Smooth muscle cell (in vitro differentiated cells): ENCODE results near the gene DZIP1. TPM values are rescaled to one million over a fixed set of nuclear protein-coding genes. Genes with fewer than 3 reads are reported as not detected.

Experiments
- DNase-seq: peaks from one replicate; lab custom pipeline; 2025; ENCODE audit not compliant: unreplicated experiment; lab: John Stamatoyannopoulos, UW
- H2AFZ ChIP-seq: fragments of 200-600 bp; sonication (generic); 2 replicates; pipeline ENCODE4 v1.6.0; 2016; ENCODE audit warnings: antibody characterized with exemption, low read depth, mild to moderate bottlenecking
- H3F3A ChIP-seq: fragments of 200-600 bp; sonication (generic); 2 replicates; pipeline ENCODE4 v1.6.0; 2017; ENCODE audit warnings: antibody characterized with exemption, low read depth
- H3K27ac ChIP-seq: fragments of 200-600 bp; sonication (generic); 2 replicates; pipeline ENCODE4 v1.5.1; 2016; ENCODE audit warnings: low read depth, mild to moderate bottlenecking
- H3K27me3 ChIP-seq: fragments of 200-600 bp; sonication (generic); 2 replicates; pipeline ENCODE4 v1.6.1; 2016; ENCODE audit warnings: low read depth, mild to moderate bottlenecking
- H3K36me3 ChIP-seq: fragments of 200-600 bp; sonication (generic); 2 replicates; pipeline ENCODE4 v1.5.1; 2016; ENCODE audit warnings: low read depth
- H3K4me1 ChIP-seq: fragments of 200-600 bp; sonication (generic); 2 replicates; pipeline ENCODE4 v1.5.1; 2016; ENCODE audit warnings: low read depth
- H3K4me2 ChIP-seq: fragments of 200-600 bp; sonication (generic); 2 replicates; pipeline ENCODE4 v1.6.0; 2016; ENCODE audit warnings: mild to moderate bottlenecking
- H3K4me3 ChIP-seq: fragments of 200-600 bp; sonication (generic); 2 replicates; pipeline ENCODE4 v1.5.1; 2016; ENCODE audit warnings: mild to moderate bottlenecking
- H3K79me2 ChIP-seq: fragments of 200-600 bp; sonication (generic); 2 replicates; pipeline ENCODE4 v1.6.0; 2016; ENCODE audit warnings: low read depth, mild to moderate bottlenecking
- H3K9ac ChIP-seq: fragments of 200-600 bp; sonication (generic); 2 replicates; pipeline ENCODE4 v1.6.0; 2016; ENCODE audit warnings: low read depth
- H3K9me3 ChIP-seq: fragments of 200-600 bp; sonication (generic); replicated peaks from 2 replicates; pipeline ENCODE4 v1.5.1; 2016; ENCODE audit warnings: low read depth
- H4K20me1 ChIP-seq: fragments of 200-600 bp; sonication (generic); 2 replicates; pipeline ENCODE4 v1.6.0; 2016; ENCODE audit warnings: low read depth
- WGBS: methylation state at CpG from one replicate; pipeline ENCODE4 v1.1.7; 2016; ENCODE audit warnings: low lambda C conversion rate; 5-methylcytosine and 5-hydroxymethylcytosine counted together
- polyA plus RNA-seq: library from polyadenylated mRNA; unstranded; fragments of >200 nt; fragmentation: Nextera tagmentation; extraction: Ambion mirVana; gene quantifications from 2 replicates; pipeline ENCODE4 v1.2.1, GENCODE V29; 2016
- total RNA-seq: library from RNA; depleted of rRNA; stranded (reverse); fragments of >200 nt; gene quantifications from 2 replicates; pipeline ENCODE4 v1.2.3, GENCODE V29; 2014
- TF ChIP-seq, protein P1 (sequence below): fragments of 200-600 bp; sonication (generic); IDR thresholded peaks from 2 replicates; pipeline ENCODE4 v1.5.1; 2017; ENCODE audit warnings: borderline replicate concordance, mild to moderate bottlenecking, antibody characterized with exemption; ENCODE audit not compliant: insufficient read depth, poor library complexity, severe bottlenecking

DZIP1 gene
- total and polyA plus RNA-seq, 2 experiments from 2014 or later, result 15.2 to 23.6 TPM

DNA sequence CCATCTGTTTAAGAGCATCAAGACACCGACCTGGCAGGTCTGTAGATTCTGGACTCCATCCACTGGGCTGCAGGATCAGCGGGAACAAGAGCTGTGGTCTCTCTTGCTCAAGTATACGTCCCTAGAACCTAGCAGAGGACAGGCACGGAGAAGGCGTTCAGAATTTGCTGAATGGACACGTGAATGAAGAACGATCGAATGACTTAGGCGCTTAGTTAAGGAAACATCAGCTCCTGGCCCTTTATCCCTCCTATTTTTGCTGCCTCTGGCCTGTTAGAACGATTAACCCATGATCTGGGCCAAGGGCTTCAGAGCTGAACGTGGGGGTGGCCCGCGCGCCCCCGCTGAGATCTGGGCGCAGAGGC, 953 bp downstream of the DZIP1 start:
- H3K27ac ChIP-seq, result peak overlapping the region; percentile 55
- H3K4me3 ChIP-seq, result peak overlapping the region; percentile 85
- no peaks in the 10 kb centered on the region for H3K36me3 ChIP-seq
- no peaks in the 10 kb centered on the region for H3K9me3 ChIP-seq
- peak overlapping the region; percentile 88 for H3K4me2 ChIP-seq
- TF ChIP-seq, protein P1, sequence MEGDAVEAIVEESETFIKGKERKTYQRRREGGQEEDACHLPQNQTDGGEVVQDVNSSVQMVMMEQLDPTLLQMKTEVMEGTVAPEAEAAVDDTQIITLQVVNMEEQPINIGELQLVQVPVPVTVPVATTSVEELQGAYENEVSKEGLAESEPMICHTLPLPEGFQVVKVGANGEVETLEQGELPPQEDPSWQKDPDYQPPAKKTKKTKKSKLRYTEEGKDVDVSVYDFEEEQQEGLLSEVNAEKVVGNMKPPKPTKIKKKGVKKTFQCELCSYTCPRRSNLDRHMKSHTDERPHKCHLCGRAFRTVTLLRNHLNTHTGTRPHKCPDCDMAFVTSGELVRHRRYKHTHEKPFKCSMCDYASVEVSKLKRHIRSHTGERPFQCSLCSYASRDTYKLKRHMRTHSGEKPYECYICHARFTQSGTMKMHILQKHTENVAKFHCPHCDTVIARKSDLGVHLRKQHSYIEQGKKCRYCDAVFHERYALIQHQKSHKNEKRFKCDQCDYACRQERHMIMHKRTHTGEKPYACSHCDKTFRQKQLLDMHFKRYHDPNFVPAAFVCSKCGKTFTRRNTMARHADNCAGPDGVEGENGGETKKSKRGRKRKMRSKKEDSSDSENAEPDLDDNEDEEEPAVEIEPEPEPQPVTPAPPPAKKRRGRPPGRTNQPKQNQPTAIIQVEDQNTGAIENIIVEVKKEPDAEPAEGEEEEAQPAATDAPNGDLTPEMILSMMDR, result no peak
- H3K9ac ChIP-seq, result peak overlapping the region; percentile 39
- H3K4me1 ChIP-seq, result peaks cover 25% of the 10 kb centered on the region
- H4K20me1 ChIP-seq, result peaks cover 25% of the 10 kb centered on the region
- H2AFZ ChIP-seq, result peak overlapping the region; percentile 82
- WGBS, result 2% methylated on average over 16 of the region's 16 CpGs
- H3K79me2 ChIP-seq, result peaks cover 30% of the 10 kb centered on the region
- no peaks in the 10 kb centered on the region for H3K27me3 ChIP-seq
- DNase-seq, result peak; percentile 27
- H3F3A ChIP-seq, result no peaks in the 10 kb centered on the region

DNA sequence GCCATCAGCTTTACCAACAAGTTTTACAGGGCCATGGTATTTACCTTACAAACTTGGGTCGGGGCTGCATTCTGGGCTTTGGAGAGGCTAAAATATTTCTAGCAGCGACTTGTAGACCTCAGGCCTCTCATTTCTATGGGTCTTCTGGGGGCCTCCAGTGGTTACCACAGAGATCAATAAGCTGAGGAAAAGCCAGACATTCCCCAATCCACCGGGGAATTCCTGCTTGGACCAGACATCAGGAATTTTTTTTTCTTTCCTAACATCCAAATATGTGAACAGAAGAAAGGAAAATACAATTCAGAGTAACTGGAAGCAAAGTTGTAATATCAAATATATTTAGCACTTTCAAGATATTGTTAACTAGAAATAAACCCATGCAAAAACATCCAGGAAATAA, 1.5 kb downstream of the DZIP1 start:
- TF ChIP-seq, protein P1, result no peak
- H3K27me3 ChIP-seq, result no peaks in the 10 kb centered on the region
- no peaks in the 10 kb centered on the region for H3F3A ChIP-seq
- DNase-seq, result no peak
- peaks cover 25% of the 10 kb centered on the region for H4K20me1 ChIP-seq
- H2AFZ ChIP-seq, result no peak overlapping the region
- peak overlapping the region; percentile 39 for H3K9ac ChIP-seq
- H3K4me3 ChIP-seq, result peak overlapping the region; percentile 85
- WGBS, result 33% methylated on average over 3 of the region's 3 CpGs
- no peaks in the 10 kb centered on the region for H3K36me3 ChIP-seq
- H3K9me3 ChIP-seq, result no peaks in the 10 kb centered on the region
- H3K4me1 ChIP-seq, result peaks cover 25% of the 10 kb centered on the region
- H3K79me2 ChIP-seq, result peaks cover 30% of the 10 kb centered on the region
- H3K4me2 ChIP-seq, result peak overlapping the region; percentile 88
- H3K27ac ChIP-seq, result no peak overlapping the region

DNA sequence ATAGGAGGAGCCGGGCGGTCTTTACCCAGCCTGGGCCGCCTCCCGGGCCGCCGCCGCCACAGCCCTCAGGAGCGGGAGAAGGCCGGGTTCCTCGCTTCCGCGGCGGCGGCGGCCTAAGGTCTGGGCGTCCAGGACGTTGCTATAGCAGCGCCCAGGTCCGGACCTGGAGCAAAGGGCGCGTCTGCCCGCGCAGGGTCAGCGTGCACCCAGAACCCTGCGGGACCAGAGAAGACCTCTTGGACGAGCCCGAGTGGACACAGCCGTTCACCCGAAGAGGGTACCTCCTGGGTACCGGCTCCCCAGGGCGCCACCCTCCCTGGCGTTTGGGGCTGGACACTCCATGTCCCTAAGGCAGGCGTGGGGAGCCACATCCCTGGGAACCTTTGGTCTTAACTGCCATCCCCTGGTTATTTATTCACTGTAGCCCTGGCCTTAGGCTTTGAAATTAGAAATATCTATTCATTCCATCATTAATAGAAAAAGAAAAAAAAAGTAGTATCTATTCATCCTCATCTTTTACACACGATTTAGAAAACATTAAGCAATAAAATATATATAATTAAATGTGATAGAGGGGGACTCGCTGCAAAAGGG, 2.4 kb downstream of the DZIP1 start:
- H3F3A ChIP-seq, result no peaks in the 10 kb centered on the region
- H3K4me3 ChIP-seq, result peak overlapping the region; percentile 85
- DNase-seq, result peak; percentile 17
- H2AFZ ChIP-seq, result peak overlapping the region; percentile 72
- 13% methylated on average over 35 of the region's 35 CpGs for WGBS
- peaks cover 25% of the 10 kb centered on the region for H4K20me1 ChIP-seq
- no peak overlapping the region for H3K27ac ChIP-seq
- peak overlapping the region; percentile 88 for H3K4me2 ChIP-seq
- TF ChIP-seq, protein P1, result no peak
- peaks cover 25% of the 10 kb centered on the region for H3K4me1 ChIP-seq
- peak overlapping the region; percentile 5 for H3K9ac ChIP-seq
- no peaks in the 10 kb centered on the region for H3K27me3 ChIP-seq
- peaks cover 30% of the 10 kb centered on the region for H3K79me2 ChIP-seq
- H3K36me3 ChIP-seq, result no peaks in the 10 kb centered on the region
- H3K9me3 ChIP-seq, result no peaks in the 10 kb centered on the region

DNA sequence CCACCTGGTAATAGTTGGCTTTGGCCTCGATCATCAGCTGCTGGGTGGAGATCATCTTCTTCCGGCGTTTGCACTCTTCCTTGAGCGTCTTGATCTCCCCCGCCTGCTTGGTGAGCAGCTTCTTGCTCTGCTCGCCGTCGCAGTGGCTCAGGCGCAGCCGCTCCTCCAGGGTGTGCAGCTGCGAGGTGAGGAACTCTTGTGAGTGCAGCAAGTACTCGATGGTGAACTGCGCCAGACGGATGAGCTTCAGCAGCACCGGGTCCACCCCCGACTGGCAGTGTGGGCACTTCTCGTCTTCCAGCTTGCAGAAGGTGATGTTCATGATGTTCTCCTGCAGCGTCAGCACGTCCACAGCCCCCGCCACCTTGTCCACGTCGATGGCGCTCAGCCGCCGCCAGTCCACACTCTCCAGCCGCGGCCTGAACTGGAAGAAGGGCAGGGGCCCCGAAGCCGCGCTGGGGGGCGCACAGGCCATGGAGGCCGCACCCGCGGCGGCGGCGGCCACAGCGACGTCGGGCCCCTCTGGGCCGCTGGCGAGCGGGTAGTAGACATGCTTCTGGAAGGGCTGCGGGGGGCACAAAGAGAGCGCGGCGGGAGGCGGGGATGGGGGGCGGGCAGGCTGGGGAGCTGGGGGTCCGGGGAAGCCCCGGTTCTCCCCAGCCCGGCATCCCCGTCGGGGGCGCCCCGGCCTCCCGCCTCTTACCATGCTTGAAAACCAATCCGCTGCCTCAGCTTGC, 3.0 kb downstream of the DZIP1 start:
- Histone ChIP-seq H3K4me2 (peak overlapping the region; percentile 88), H3F3A (no peaks in the 10 kb centered on the region), H3K9me3 (no peaks in the 10 kb centered on the region), H3K9ac (peak overlapping the region; percentile 5), H3K27ac (no peak overlapping the region), H3K36me3 (no peaks in the 10 kb centered on the region), H3K79me2 (peaks cover 30% of the 10 kb centered on the region), H4K20me1 (peaks cover 25% of the 10 kb centered on the region), H3K27me3 (no peaks in the 10 kb centered on the region), H3K4me1 (peaks cover 25% of the 10 kb centered on the region), H2AFZ (peak overlapping the region; percentile 72), H3K4me3 (peak overlapping the region; percentile 85)
- DNase-seq, result no peak
- 41% methylated on average over 34 of the region's 58 CpGs for WGBS
- TF ChIP-seq, protein P1, result no peak
